H1 (cell line): ENCODE results near the gene ORAI3. TPM values are rescaled to one million over a fixed set of nuclear protein-coding genes. Genes with fewer than 3 reads are reported as not detected.
A peak's percentile ranks its signal among the peaks of the same experiment; 100 is the strongest.

Experiments used
- ATF3 ChIP-seq: IDR thresholded peaks from 2 replicates; pipeline ENCODE4 v1.6.1; 2011; ENCODE audit warnings: low read depth, mild to moderate bottlenecking, low read length; ENCODE audit not compliant: insufficient read depth
- BACH1 ChIP-seq: IDR thresholded peaks from 2 replicates; pipeline ENCODE4 v1.6.1; 2012; ENCODE audit warnings: low read length, improper control_type of control experiment
- CHD1 ChIP-seq: IDR thresholded peaks from 2 replicates; pipeline ENCODE4 v1.6.1; 2012; ENCODE audit warnings: low read depth, low read length, improper control_type of control experiment
- CTCF ChIP-seq, 3 experiments: IDR thresholded peaks; 1 replicate in 2 of 3; 2 replicates in 1 of 3; pipeline versions ENCODE4 v1.5.1 to v1.6.1; 2011; ENCODE audit warnings: low read length in 3 of 3, mild to moderate bottlenecking in 3 of 3, inconsistent platforms in 2 of 3, low read depth in 1 of 3, moderate library complexity in 1 of 3; ENCODE audit not compliant: insufficient read depth in 1 of 3; ENCODE audit errors: control extremely low read depth in 1 of 3
- EGR1 ChIP-seq: IDR thresholded peaks from 2 replicates; pipeline ENCODE4 v1.6.1; 2011; ENCODE audit warnings: low read depth, low read length, borderline replicate concordance
- EP300 ChIP-seq, 2 experiments: IDR thresholded peaks; 1 replicate in 1 of 2; 2 replicates in 1 of 2; pipeline ENCODE4 v1.6.1; 2011 to 2012; ENCODE audit warnings: low read depth in 2 of 2, low read length in 2 of 2, mild to moderate bottlenecking in 2 of 2, borderline replicate concordance in 1 of 2, inconsistent platforms in 1 of 2, moderate library complexity in 1 of 2
- KDM1A ChIP-seq: fragments of 200-600, 300-600 bp; sonication (generic); IDR thresholded peaks from 2 replicates; pipeline ENCODE4 v1.7.1; 2016; ENCODE audit warnings: mild to moderate bottlenecking, low read length, borderline replicate concordance
- MAFK ChIP-seq: IDR thresholded peaks from 2 replicates; pipeline ENCODE4 v1.6.1; 2012; ENCODE audit warnings: low read depth, mild to moderate bottlenecking, improper control_type of control experiment, low read length
- NANOG ChIP-seq: IDR thresholded peaks from 2 replicates; pipeline ENCODE4 v1.6.1; 2011; ENCODE audit warnings: low read length, low read depth, mild to moderate bottlenecking, inconsistent platforms; ENCODE audit not compliant: insufficient read depth, poor library complexity, severe bottlenecking
- POLR2A ChIP-seq, 2 experiments: IDR thresholded peaks; 1 replicate in 1 of 2; 2 replicates in 1 of 2; pipeline ENCODE4 v1.6.1; 2011; ENCODE audit warnings: low read depth in 2 of 2, low read length in 2 of 2, mild to moderate bottlenecking in 2 of 2; ENCODE audit errors: control extremely low read depth in 1 of 2
- POLR2AphosphoS5 ChIP-seq: IDR thresholded peaks from 2 replicates; pipeline ENCODE4 v1.6.1; 2011; ENCODE audit warnings: low read depth, low read length
- POU5F1 ChIP-seq: IDR thresholded peaks from 2 replicates; pipeline ENCODE4 v1.6.1; 2011; ENCODE audit warnings: low read depth, mild to moderate bottlenecking, low read length, moderate library complexity
- SIN3A ChIP-seq, 2 experiments: IDR thresholded peaks in 1 of 2; conservative IDR thresholded peaks in 1 of 2; 2 replicates each; pipeline ENCODE4 v1.6.1; 2011 to 2012; ENCODE audit warnings: low read length in 2 of 2, improper control_type of control experiment in 1 of 2, low read depth in 1 of 2, mild to moderate bottlenecking in 1 of 2
- SP1 ChIP-seq: IDR thresholded peaks from 2 replicates; pipeline ENCODE4 v1.6.1; 2011; ENCODE audit warnings: low read depth, low read length
- SRF ChIP-seq: IDR thresholded peaks from 2 replicates; pipeline ENCODE4 v1.6.1; 2011; ENCODE audit warnings: mild to moderate bottlenecking, low read depth, low read length, moderate library complexity
- TBP ChIP-seq: IDR thresholded peaks from 2 replicates; pipeline ENCODE4 v1.6.1; 2011; ENCODE audit warnings: low read depth, low read length, improper control_type of control experiment
- polyA plus RNA-seq, 7 experiments: library from polyadenylated mRNA; depleted of rRNA in 3 of 7; stranded (reverse) in 5 of 7; unstranded in 2 of 7; fragments of >200 nt in 5 of 7; fragments of 200-250 nt in 2 of 7; gene quantifications; 1 replicate in 5 of 7; 2 replicates in 1 of 7; 4 replicates in 1 of 7; pipeline versions ENCODE4 v1.2.1 to v1.2.3, GENCODE V29; 2011 to 2013; ENCODE audit warnings: missing spikeins in 2 of 7, mixed read lengths in 2 of 7
- total RNA-seq: library from RNA; stranded (reverse); fragmentation: NEBNext Ultra II Directional; extraction: Animal tissue kit (Norgen Biotek cat#: 25700); gene quantifications from 2 replicates; pipeline ENCODE4 v1.2.1, GENCODE V29; 2021

Gene ORAI3
- total and polyA plus RNA-seq, 2 of the 8 experiments (the other 6 are each of a cell fraction or from before 2014, with no cell fraction given): 8.7 to 24.5 TPM

GRCh38 chr16:30949650-30950515, 1.0 kb downstream of the ORAI3 start (continued):
- TF ChIP-seq SIN3A (conservative IDR thresholded peaks at IDR 0.05 in 1 of 2, IDR thresholded peaks at IDR 0.05 in 1 of 2; ENCODE audit: low read depth in 1 of 2, low read length in 2 of 2) (0 out of 4 replicates have a peak, but pooled peaks of 1 of the 2 experiments have one; percentile 26), POLR2A (IDR thresholded peaks at IDR 0.05; ENCODE audit: control extremely low read depth in 1 of 2, low read depth in 2 of 2, low read length in 2 of 2) (no peak), NANOG (no peak), SP1 (no peak), SRF (no peak), EGR1 (no peak), KDM1A (no peak; the same call in 1 of the 2 replicates), BACH1 (no peak), TBP (peak; percentile 19; the same call in 1 of the 2 replicates), ATF3 (no peak), POLR2AphosphoS5 (peak; percentile 77), EP300 (IDR thresholded peaks at IDR 0.05; ENCODE audit: borderline replicate concordance in 1 of 2, low read depth in 2 of 2, low read length in 2 of 2) (no peak), POU5F1 (no peak), CHD1 (no peak), CTCF (IDR thresholded peaks at IDR 0.05; ENCODE audit: control extremely low read depth in 1 of 3, insufficient read depth in 1 of 3, low read depth in 1 of 3, low read length in 3 of 3) (peak in 2 of 3 experiments; percentile 9 to 16; a peak in 1 of 4 replicates), MAFK (no peak)
- TF ChIP-seq, all 59 proteins: peak for 5
